AG04450 (cell line): ENCODE data around the gene PIM2. TPM values are rescaled to one million over a fixed set of nuclear protein-coding genes. Genes with fewer than 3 reads are reported as not detected.
A peak's percentile ranks its signal among the peaks of the same experiment; 100 is the strongest.

ENCODE experiments used
- CTCF ChIA-PET: fragments of 300-600, 350-600 bp; formaldehyde crosslinking; extraction: SDS; loops from one replicate; lab custom pipeline; 2022; ENCODE audit warnings: antibody characterized with exemption, inconsistent platforms; lab: Charles Lee
- POLR2A ChIA-PET: fragments of 350-600 bp; formaldehyde crosslinking; extraction: SDS; loops from one replicate; lab custom pipeline; 2021; ENCODE audit warnings: antibody characterized with exemption, inconsistent platforms; lab: Yijun Ruan, JAX
- DNase-seq: peaks from one replicate; pipeline ENCODE4 v3.0.0-alpha.2; 2011; ENCODE audit warnings: low read depth, low spot score
- H3K27ac ChIP-seq: one replicate; pipeline ENCODE4 v1.5.1; 2012; ENCODE audit warnings: low read depth, low read length, control low read depth
- H3K27me3 ChIP-seq: one replicate; pipeline ENCODE4 v1.6.0; 2012; ENCODE audit warnings: low read length; ENCODE audit not compliant: control insufficient read depth, insufficient read depth
- H3K4me3 ChIP-seq: 2 replicates; pipeline ENCODE4 v1.5.1; 2011; ENCODE audit warnings: mild to moderate bottlenecking, low read depth, low read length, control low read depth
- H3K9me3 ChIP-seq: 2 replicates; pipeline ENCODE4 v1.5.1; 2012; ENCODE audit warnings: low read length; ENCODE audit not compliant: control insufficient read depth, insufficient read depth
- CTCF ChIP-seq: IDR thresholded peaks from 2 replicates; pipeline ENCODE4 v1.5.1; 2011; ENCODE audit warnings: low read depth, low read length, control low read depth, inconsistent platforms
- polyA plus RNA-seq: library from polyadenylated mRNA; depleted of rRNA; stranded (reverse); fragments of >200 nt; gene quantifications from 2 replicates; pipeline ENCODE4 v1.2.3, GENCODE V29; 2011; rRNA removed
- small RNA-seq: library from RNA; depleted of rRNA; stranded (forward); fragments of <200 nt; gene quantifications from one replicate; pipeline ENCODE3, GENCODE V24; 2012; ENCODE audit warnings: low read depth; ENCODE audit not compliant: insufficient read length

Gene PIM2
- polyA plus RNA-seq, 1 experiment: 3.8 TPM

- ChIA-PET CTCF (no interaction called here), POLR2A (interaction anchor here (1.3 kb wide), 1 partner anchor 33 kb away, joined by 7 read pairs; the partner anchor contains the start of genes PQBP1 and TIMM17B)
- no peak overlapping the region for H3K4me3 ChIP-seq
- no peaks in the 10 kb centered on the region for H3K27me3 ChIP-seq
- peak; percentile 13 for DNase-seq
- TF ChIP-seq CTCF: no peak
- H3K9me3 ChIP-seq: no peaks in the 10 kb centered on the region
- H3K27ac ChIP-seq: no peak overlapping the region
These were observed 54.6 kb downstream of the PIM2 start for GRCh38 chrX:48864210-48864609.

Small RNAs within 50 kb of the gene (small RNA-seq; reads per million reads assigned to genes)
- gene RNU6-722P: not detected

Other genes with a start within 250 kb of the PIM2 start
- gene WAS, start 235.2 kb downstream of the PIM2 start, polyA plus RNA-seq: 0.14 TPM in 1 of 2 replicates, not detected in the other
- 2.4 and 3.1 TPM in 2 replicates for gene SUV39H1, start 222.3 kb downstream of the PIM2 start, polyA plus RNA-seq
- not detected in 2 replicates for gene GLOD5, start 157.3 kb downstream of the PIM2 start, polyA plus RNA-seq
- gene GATA1, start 132.4 kb downstream of the PIM2 start, polyA plus RNA-seq: not detected in 2 replicates
- 20.5 and 22.8 TPM in 2 replicates for gene HDAC6, start 117.0 kb downstream of the PIM2 start, polyA plus RNA-seq
- not detected in 2 replicates for gene ERAS, start 92.5 kb downstream of the PIM2 start, polyA plus RNA-seq
- gene PCSK1N, start 83.4 kb downstream of the PIM2 start, polyA plus RNA-seq: not detected in 2 replicates
- gene TIMM17B, start 21.3 kb downstream of the PIM2 start, polyA plus RNA-seq: 31.2 and 42.1 TPM in 2 replicates
- 49.5 and 69.3 TPM in 2 replicates for gene PQBP1, start 21.1 kb downstream of the PIM2 start, polyA plus RNA-seq
- 39.2 and 47.5 TPM in 2 replicates for gene SLC35A2, start 7.4 kb downstream of the PIM2 start, polyA plus RNA-seq
- gene OTUD5, start 38.6 kb upstream of the PIM2 start, polyA plus RNA-seq: 51.3 and 52.0 TPM in 2 replicates
- gene KCND1, start 52.8 kb upstream of the PIM2 start, polyA plus RNA-seq: 1.2 and 1.5 TPM in 2 replicates
- 24.3 and 25.0 TPM in 2 replicates for gene GRIPAP1, start 83.2 kb upstream of the PIM2 start, polyA plus RNA-seq
- gene TFE3, start 124.3 kb upstream of the PIM2 start, polyA plus RNA-seq: 28.4 and 42.0 TPM in 2 replicates
- gene CCDC120, start 140.0 kb upstream of the PIM2 start, polyA plus RNA-seq: 0.83 and 1.0 TPM in 2 replicates
- gene PRAF2, start 155.0 kb upstream of the PIM2 start, polyA plus RNA-seq: 27.6 and 41.2 TPM in 2 replicates
- gene WDR45, start 160.9 kb upstream of the PIM2 start, polyA plus RNA-seq: 78.4 and 96.1 TPM in 2 replicates
- 20.3 and 21.9 TPM in 2 replicates for gene GPKOW, start 204.7 kb upstream of the PIM2 start, polyA plus RNA-seq
- gene MAGIX, start 243.7 kb upstream of the PIM2 start, polyA plus RNA-seq: 0.40 and 0.82 TPM in 2 replicates